Activated CD4-positive, alpha-beta T cell treated with anti-CD3 and anti-CD28 coated beads, Interleukin-2, amount 10 ng/mL, durations not matched to agents 24 days and 14 days (primary cell): ENCODE results near the gene GAS6. TPM values are rescaled to one million over a fixed set of nuclear protein-coding genes. Genes with fewer than 3 reads are reported as not detected.

Experiments
- DNase-seq: peaks from one replicate; pipeline ENCODE4 v3.0.0; 2022
- H3K27ac Mint-ChIP-seq: one replicate; pipeline ENCODE4 v1.8.0; 2022; ENCODE audit warnings: mild to moderate bottlenecking, mixed read lengths
- H3K27me3 Mint-ChIP-seq: one replicate; pipeline ENCODE4 v1.8.0; 2022; ENCODE audit warnings: mixed read lengths
- H3K36me3 Mint-ChIP-seq: one replicate; pipeline ENCODE4 v1.8.0; 2022; ENCODE audit warnings: low read depth, mild to moderate bottlenecking, mixed read lengths
- H3K4me1 Mint-ChIP-seq: one replicate; pipeline ENCODE4 v1.8.0; 2021; ENCODE audit warnings: mixed read lengths
- H3K4me3 Mint-ChIP-seq: one replicate; pipeline ENCODE4 v1.8.0; 2022; ENCODE audit warnings: mild to moderate bottlenecking, moderate library complexity, mixed read lengths
- H3K9me3 Mint-ChIP-seq: one replicate; pipeline ENCODE4 v1.8.0; 2021; ENCODE audit warnings: mixed read lengths
- intact Hi-C: fragments of 100-400 bp; cut with micrococcal nuclease; formaldehyde crosslinking; loops from one replicate; pipeline ENCODE4 v1.15.1; 2023
- total RNA-seq: library from RNA; stranded (reverse); gene quantifications from 2 replicates; pipeline ENCODE4 v1.2.3, GENCODE V29; 2022

GAS6 gene
- total RNA-seq, 1 donor from 2014 or later: 0.54 TPM

- Mint-ChIP-seq H3K27ac (peak overlapping the region; percentile 78), H3K27me3 (no peaks in the 10 kb centered on the region), H3K9me3 (no peaks in the 10 kb centered on the region), H3K36me3 (peaks cover 17% of the 10 kb centered on the region), H3K4me3 (peak overlapping the region; percentile 98), H3K4me1 (peaks cover 17% of the 10 kb centered on the region)
- DNase-seq: peak; percentile 96
- intact Hi-C loops: loop anchor here (1.0 to 5.0 kb wide), 2 partner anchors 85 to 409 kb away; no protein-coding TSS in a partner anchor
Measured at GRCh38 chr13:113816946-113817859, 46.7 kb downstream of the GAS6 start.

- peaks cover 17% of the 10 kb centered on the region for H3K36me3 Mint-ChIP-seq
- peak overlapping the region; percentile 93 for H3K27ac Mint-ChIP-seq
- H3K4me3 Mint-ChIP-seq: peak overlapping the region; percentile 98
- H3K9me3 Mint-ChIP-seq: no peaks in the 10 kb centered on the region
- no peaks in the 10 kb centered on the region for H3K27me3 Mint-ChIP-seq
- H3K4me1 Mint-ChIP-seq: peaks cover 17% of the 10 kb centered on the region
- intact Hi-C loops: loop anchor here (5.0 kb wide), 1 partner anchor 86 kb away; no protein-coding TSS in a partner anchor
- DNase-seq: no peak
Measured at GRCh38 chr13:113816254-113816929, 47.5 kb downstream of the GAS6 start.

- H3K36me3 Mint-ChIP-seq: peaks cover 14% of the 10 kb centered on the region
- H3K27ac Mint-ChIP-seq: peak overlapping the region; percentile 93
- H3K9me3 Mint-ChIP-seq: peaks cover 2% of the 10 kb centered on the region
- no peaks in the 10 kb centered on the region for H3K27me3 Mint-ChIP-seq
- intact Hi-C loops: loop anchor here (1.0 to 5.0 kb wide), 2 partner anchors 87 to 250 kb away; no protein-coding TSS in a partner anchor
- H3K4me1 Mint-ChIP-seq: peaks cover 17% of the 10 kb centered on the region
- DNase-seq: peak; percentile 85
- peak overlapping the region; percentile 98 for H3K4me3 Mint-ChIP-seq
Measured at GRCh38 chr13:113815151-113816058, 48.5 kb downstream of the GAS6 start.

- intact Hi-C loops: no loop called here
- Mint-ChIP-seq H3K9me3 (peaks cover 4% of the 10 kb centered on the region), H3K4me3 (no peak overlapping the region), H3K27ac (no peak overlapping the region), H3K36me3 (peaks cover 14% of the 10 kb centered on the region), H3K27me3 (no peaks in the 10 kb centered on the region), H3K4me1 (peaks cover 17% of the 10 kb centered on the region)
- DNase-seq: no peak
Measured at GRCh38 chr13:113814435-113814821, 49.4 kb downstream of the GAS6 start.

GRCh38 chr13:113813749-113814434 lies 50.0 kb downstream of the GAS6 start:
- Mint-ChIP-seq H3K4me3 (no peak overlapping the region), H3K9me3 (peaks cover 4% of the 10 kb centered on the region), H3K27me3 (no peaks in the 10 kb centered on the region), H3K27ac (no peak overlapping the region), H3K4me1 (peaks cover 17% of the 10 kb centered on the region), H3K36me3 (peaks cover 14% of the 10 kb centered on the region)
- no peak for DNase-seq
- intact Hi-C loops: no loop called here

GRCh38 chr13:113813070-113813748 lies 50.7 kb downstream of the GAS6 start:
- H3K9me3 Mint-ChIP-seq: peaks cover 4% of the 10 kb centered on the region
- no peak for DNase-seq
- peaks cover 14% of the 10 kb centered on the region for H3K36me3 Mint-ChIP-seq
- peaks cover 17% of the 10 kb centered on the region for H3K4me1 Mint-ChIP-seq
- H3K4me3 Mint-ChIP-seq: no peak overlapping the region
- intact Hi-C loops: no loop called here
- H3K27ac Mint-ChIP-seq: no peak overlapping the region
- H3K27me3 Mint-ChIP-seq: no peaks in the 10 kb centered on the region

- H3K9me3 Mint-ChIP-seq: peaks cover 8% of the 10 kb centered on the region
- peaks cover 15% of the 10 kb centered on the region for H3K4me1 Mint-ChIP-seq
- intact Hi-C loops: no loop called here
- peaks cover 15% of the 10 kb centered on the region for H3K36me3 Mint-ChIP-seq
- no peak overlapping the region for H3K4me3 Mint-ChIP-seq
- no peaks in the 10 kb centered on the region for H3K27me3 Mint-ChIP-seq
- no peak for DNase-seq
- no peak overlapping the region for H3K27ac Mint-ChIP-seq
Measured at GRCh38 chr13:113812178-113813040, 51.5 kb downstream of the GAS6 start.

GRCh38 chr13:113811081-113811928 lies 52.6 kb downstream of the GAS6 start:
- no peaks in the 10 kb centered on the region for H3K27me3 Mint-ChIP-seq
- H3K36me3 Mint-ChIP-seq: peaks cover 9% of the 10 kb centered on the region
- peaks cover 8% of the 10 kb centered on the region for H3K9me3 Mint-ChIP-seq
- H3K4me1 Mint-ChIP-seq: peaks cover 9% of the 10 kb centered on the region
- intact Hi-C loops: no loop called here
- H3K4me3 Mint-ChIP-seq: no peak overlapping the region
- DNase-seq: no peak
- no peak overlapping the region for H3K27ac Mint-ChIP-seq

- H3K4me3 Mint-ChIP-seq: no peak overlapping the region
- H3K4me1 Mint-ChIP-seq: peaks cover 2% of the 10 kb centered on the region
- peaks cover 4% of the 10 kb centered on the region for H3K36me3 Mint-ChIP-seq
- no peaks in the 10 kb centered on the region for H3K27me3 Mint-ChIP-seq
- H3K27ac Mint-ChIP-seq: no peak overlapping the region
- H3K9me3 Mint-ChIP-seq: peaks cover 8% of the 10 kb centered on the region
- DNase-seq: no peak
- intact Hi-C loops: no loop called here
Measured at GRCh38 chr13:113810640-113811039, 53.2 kb downstream of the GAS6 start.

GRCh38 chr13:113809934-113810333 lies 53.9 kb downstream of the GAS6 start:
- no peak overlapping the region for H3K27ac Mint-ChIP-seq
- no peak for DNase-seq
- no peaks in the 10 kb centered on the region for H3K4me1 Mint-ChIP-seq
- peaks cover 2% of the 10 kb centered on the region for H3K36me3 Mint-ChIP-seq
- H3K27me3 Mint-ChIP-seq: no peaks in the 10 kb centered on the region
- H3K4me3 Mint-ChIP-seq: no peak overlapping the region
- intact Hi-C loops: no loop called here
- H3K9me3 Mint-ChIP-seq: peaks cover 8% of the 10 kb centered on the region

- Mint-ChIP-seq H3K36me3 (peaks cover 2% of the 10 kb centered on the region), H3K27me3 (no peaks in the 10 kb centered on the region), H3K9me3 (peaks cover 8% of the 10 kb centered on the region), H3K27ac (peak overlapping the region; percentile 29), H3K4me1 (no peaks in the 10 kb centered on the region), H3K4me3 (no peak overlapping the region)
- no peak for DNase-seq
- intact Hi-C loops: no loop called here
Measured at GRCh38 chr13:113808058-113808834, 55.6 kb downstream of the GAS6 start.
